GM10248 (cell line): ENCODE data around the gene ENTHD1.

Experiments
- CTCF ChIA-PET: fragments of 300-600 bp; sonication (Branson Sonifier 250); formaldehyde crosslinking; extraction: SDS; loops from one replicate; lab custom pipeline; 2021; ENCODE audit warnings: antibody characterized with exemption; lab: Yijun Ruan, JAX
- POLR2A ChIA-PET: fragments of 350-650 bp; sonication (Branson Sonifier 250); formaldehyde crosslinking; extraction: SDS; loops from one replicate; lab custom pipeline; 2020; ENCODE audit warnings: antibody characterized with exemption; lab: Yijun Ruan, JAX
- DNase-seq: peaks from one replicate; pipeline ENCODE4 v3.0.0; 2012; ENCODE audit errors: extremely low spot score
- TF ChIP-seq, protein P1 (sequence below): IDR thresholded peaks from 2 replicates; pipeline ENCODE4 v1.5.1; 2012; ENCODE audit warnings: mild to moderate bottlenecking, low read depth; ENCODE audit errors: extremely low read depth, missing control alignments, control extremely low read depth

Gene ENTHD1

DNA sequence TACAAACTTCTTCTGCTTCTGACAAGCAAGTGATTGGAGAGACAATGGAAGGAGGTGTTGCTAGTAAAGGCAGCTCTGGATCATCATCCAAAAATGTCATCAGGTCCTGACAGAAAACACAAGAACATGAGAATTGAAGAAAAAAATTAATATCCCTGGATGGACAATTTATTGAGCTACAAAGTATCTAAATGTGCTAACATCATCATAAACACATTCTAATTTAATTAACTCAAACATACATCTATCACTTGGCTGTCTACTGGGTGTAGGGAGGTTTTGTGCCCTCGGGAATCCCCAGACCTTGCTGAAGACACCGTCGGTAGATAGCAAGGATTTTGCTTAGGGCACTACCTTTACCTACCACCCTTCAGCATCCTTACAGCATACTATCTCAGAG, 72.6 kb downstream of the ENTHD1 start:
- CTCF ChIA-PET: interaction anchor here (1.2 kb wide), 1 partner anchor 8 kb away, joined by 3 read pairs; no protein-coding TSS in a partner anchor

DNA sequence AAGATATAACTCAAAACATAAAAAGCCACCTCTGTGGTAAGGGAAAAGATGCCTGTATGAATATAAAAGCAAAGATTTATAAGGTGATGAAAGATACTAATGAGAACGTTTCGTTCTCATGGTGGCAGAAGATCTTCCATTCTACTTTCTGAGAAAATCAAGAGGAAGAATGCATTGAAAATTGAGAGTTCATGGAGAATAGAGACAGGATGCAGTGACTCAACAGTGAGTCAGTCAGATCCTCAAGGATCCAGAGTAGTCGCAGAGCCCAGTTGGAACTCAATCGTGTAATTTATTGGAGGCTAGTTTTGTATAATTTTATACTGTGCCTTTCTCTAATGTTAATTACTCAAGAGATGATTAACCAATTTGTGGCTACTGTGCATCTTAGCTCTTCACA, 73.3 kb downstream of the ENTHD1 start:
- DNase-seq: no peak
- TF ChIP-seq, protein P1, sequence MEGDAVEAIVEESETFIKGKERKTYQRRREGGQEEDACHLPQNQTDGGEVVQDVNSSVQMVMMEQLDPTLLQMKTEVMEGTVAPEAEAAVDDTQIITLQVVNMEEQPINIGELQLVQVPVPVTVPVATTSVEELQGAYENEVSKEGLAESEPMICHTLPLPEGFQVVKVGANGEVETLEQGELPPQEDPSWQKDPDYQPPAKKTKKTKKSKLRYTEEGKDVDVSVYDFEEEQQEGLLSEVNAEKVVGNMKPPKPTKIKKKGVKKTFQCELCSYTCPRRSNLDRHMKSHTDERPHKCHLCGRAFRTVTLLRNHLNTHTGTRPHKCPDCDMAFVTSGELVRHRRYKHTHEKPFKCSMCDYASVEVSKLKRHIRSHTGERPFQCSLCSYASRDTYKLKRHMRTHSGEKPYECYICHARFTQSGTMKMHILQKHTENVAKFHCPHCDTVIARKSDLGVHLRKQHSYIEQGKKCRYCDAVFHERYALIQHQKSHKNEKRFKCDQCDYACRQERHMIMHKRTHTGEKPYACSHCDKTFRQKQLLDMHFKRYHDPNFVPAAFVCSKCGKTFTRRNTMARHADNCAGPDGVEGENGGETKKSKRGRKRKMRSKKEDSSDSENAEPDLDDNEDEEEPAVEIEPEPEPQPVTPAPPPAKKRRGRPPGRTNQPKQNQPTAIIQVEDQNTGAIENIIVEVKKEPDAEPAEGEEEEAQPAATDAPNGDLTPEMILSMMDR: no peak
- CTCF ChIA-PET: interaction anchor here (1.2 kb wide), 1 partner anchor 9 kb away, joined by 3 read pairs; no protein-coding TSS in a partner anchor
- POLR2A ChIA-PET: no interaction called here

More for the DNA sequence above, 72.6 kb downstream of the ENTHD1 start:
- no peak for DNase-seq
- POLR2A ChIA-PET: no interaction called here
- TF ChIP-seq, protein P1: no peak

DNA sequence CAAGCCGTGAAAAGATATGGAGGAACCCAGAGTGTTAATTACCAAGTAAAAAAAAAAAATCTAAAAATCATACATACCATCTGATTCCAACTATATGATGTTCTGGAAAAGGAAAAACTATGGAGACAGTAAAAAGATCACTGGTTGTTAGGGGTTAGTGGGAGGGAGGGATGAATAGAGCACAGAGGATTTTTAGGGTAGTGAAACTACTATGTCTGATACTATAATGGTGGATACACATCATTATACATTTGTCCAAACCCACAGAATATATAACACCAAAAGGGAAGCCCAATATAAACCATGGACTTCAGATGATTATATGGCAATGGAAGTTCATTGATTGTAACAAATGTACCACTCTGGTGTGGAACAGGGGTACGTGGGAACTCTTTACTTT, 74.1 kb downstream of the ENTHD1 start:
- POLR2A ChIA-PET: no interaction called here
- CTCF ChIA-PET: no interaction called here
- no peak for DNase-seq
- TF ChIP-seq, protein P1: no peak

DNA sequence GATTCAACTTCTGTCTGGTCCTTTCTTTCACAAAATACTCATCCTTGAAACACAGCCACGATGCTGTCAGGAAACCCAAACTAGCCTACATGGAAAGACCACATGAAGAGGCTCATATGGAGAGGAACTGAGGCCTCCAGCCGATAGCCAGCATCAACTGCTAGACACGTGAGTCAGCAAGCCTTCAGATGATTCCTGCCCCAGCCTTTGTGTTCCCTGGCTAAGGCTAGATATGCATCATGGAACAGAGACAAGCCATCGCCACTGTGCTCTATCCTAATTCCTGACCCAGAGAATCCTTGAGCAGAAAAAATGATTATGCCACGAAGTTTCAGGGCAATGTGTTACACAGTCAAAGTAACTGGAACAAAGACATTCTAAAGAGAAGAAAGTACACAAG, 75.5 kb downstream of the ENTHD1 start:
- DNase-seq: no peak

DNA sequence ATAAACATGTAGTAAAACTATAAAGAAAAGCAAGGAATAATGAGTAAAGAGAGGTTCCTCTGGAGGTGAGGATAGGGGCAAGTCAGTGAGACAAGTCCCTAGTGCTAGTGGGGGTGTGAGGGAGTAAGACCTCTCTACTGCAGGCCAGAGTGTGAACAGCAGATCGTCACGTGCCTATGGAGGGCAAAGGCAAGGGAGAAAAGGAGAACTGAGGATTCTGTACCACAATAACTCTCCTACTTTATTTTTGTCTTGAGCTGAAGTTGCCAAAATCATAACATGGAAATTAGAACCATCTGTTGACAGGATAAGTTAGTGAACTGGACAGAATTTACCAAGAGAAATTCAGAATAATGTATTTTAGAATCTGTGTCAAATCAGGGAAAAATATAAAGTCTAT, 77.6 kb downstream of the ENTHD1 start:
- CTCF ChIA-PET: no interaction called here
- POLR2A ChIA-PET: no interaction called here
- TF ChIP-seq, protein P1: no peak
- DNase-seq: no peak

More for the DNA sequence above, 75.5 kb downstream of the ENTHD1 start:
- TF ChIP-seq, protein P1: no peak
- POLR2A ChIA-PET: no interaction called here
- CTCF ChIA-PET: interaction anchor here (1.7 kb wide), 1 partner anchor 10 kb away, joined by 4 read pairs; no protein-coding TSS in a partner anchor

DNA sequence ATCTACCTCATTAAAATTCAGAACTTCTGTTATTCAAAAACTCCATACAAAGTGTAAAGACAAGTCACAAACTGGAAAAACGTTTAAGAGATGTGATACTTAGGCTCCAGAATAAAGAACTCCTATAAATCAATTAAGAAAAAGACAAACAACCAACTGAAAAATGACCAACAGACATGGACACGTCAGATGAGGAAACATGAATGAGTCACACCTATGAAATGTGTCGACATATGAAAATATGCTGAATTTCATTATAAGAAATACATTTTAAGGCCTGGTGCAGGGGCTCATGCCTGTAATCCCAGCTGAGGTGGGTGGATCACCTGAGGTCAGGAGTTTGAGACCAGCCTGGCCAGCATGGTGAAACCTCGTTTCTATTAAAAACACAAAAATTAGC, 78.7 kb downstream of the ENTHD1 start:
- ChIA-PET CTCF (no interaction called here), POLR2A (no interaction called here)
- DNase-seq: no peak
- TF ChIP-seq, protein P1: no peak
